SK-N-SH (cell line): ENCODE data around the gene XRN1. TPM values are rescaled to one million over a fixed set of nuclear protein-coding genes. Genes with fewer than 3 reads are reported as not detected.
A peak's percentile ranks its signal among the peaks of the same experiment; 100 is the strongest.

Experiments
- CTCF ChIA-PET: fragments of 300-600, 350-600 bp; formaldehyde crosslinking; extraction: SDS; loops from one replicate; lab custom pipeline; 2021; lab: Yijun Ruan, JAX
- POLR2A ChIA-PET: fragments of 350-600 bp; sonication (Branson Sonifier 250); formaldehyde crosslinking; extraction: SDS; loops from one replicate; lab custom pipeline; 2020; ENCODE audit warnings: antibody characterized with exemption, inconsistent platforms; lab: Yijun Ruan, JAX
- DNase-seq: peaks from one replicate; pipeline ENCODE4 v3.0.0; 2012
- H2AFZ ChIP-seq: fragments of 200-600 bp; sonication (generic); 2 replicates; pipeline ENCODE4 v1.8.1; 2016; ENCODE audit warnings: antibody characterized with exemption, mild to moderate bottlenecking, low read depth
- H3F3A ChIP-seq: fragments of 200-600 bp; sonication (generic); replicated peaks from 2 replicates; pipeline ENCODE3; 2016; ENCODE audit warnings: antibody characterized with exemption, mild to moderate bottlenecking; ENCODE audit not compliant: insufficient read depth
- H3K27ac ChIP-seq, 2 experiments: fragments of 200-500 bp in 1 of 2; fragments of 200-600 bp in 1 of 2; sonication (Bioruptor generic) in 1 of 2; sonication (generic), shearing (Covaris generic) in 1 of 2; 2 replicates each; pipeline versions ENCODE4 v1.5.1 to v1.6.1; 2014 to 2016; ENCODE audit warnings: low read depth in 2 of 2, inconsistent platforms in 1 of 2, low read length in 1 of 2, mild to moderate bottlenecking in 1 of 2, mixed read lengths in 1 of 2
- H3K27me3 ChIP-seq: fragments of 200-600 bp; sonication (generic), shearing (Covaris generic); 2 replicates; pipeline ENCODE4 v1.6.1; 2016; ENCODE audit warnings: mixed run types; ENCODE audit not compliant: insufficient read depth
- H3K36me3 ChIP-seq, 2 experiments: fragments of 200-500 bp in 1 of 2; fragments of 200-600 bp in 1 of 2; sonication (Bioruptor generic) in 1 of 2; sonication (generic) in 1 of 2; replicated peaks in 1 of 2; 2 replicates each; pipeline versions ENCODE3 to v1.5.1; 2014 to 2016; ENCODE audit warnings: low read length in 1 of 2, mild to moderate bottlenecking in 1 of 2; ENCODE audit not compliant: insufficient read depth in 2 of 2, control insufficient read depth in 1 of 2
- H3K4me1 ChIP-seq, 2 experiments: fragments of 200-500 bp in 1 of 2; fragments of 200-600 bp in 1 of 2; sonication (Bioruptor generic) in 1 of 2; sonication (generic), shearing (Covaris generic) in 1 of 2; 2 replicates each; pipeline versions ENCODE4 v1.5.1 to v1.6.1; 2014 to 2016; ENCODE audit warnings: low read depth in 1 of 2, low read length in 1 of 2, mixed run types in 1 of 2; ENCODE audit not compliant: insufficient read depth in 2 of 2, control insufficient read depth in 1 of 2
- H3K4me2 ChIP-seq: fragments of 200-600 bp; sonication (generic), shearing (Covaris generic); 2 replicates; pipeline ENCODE4 v1.6.1; 2017; ENCODE audit warnings: mixed run types
- H3K4me3 ChIP-seq, 2 experiments: fragments of 200-500 bp in 1 of 2; fragments of 200-600 bp in 1 of 2; sonication (Bioruptor generic) in 1 of 2; sonication (generic), shearing (Covaris generic) in 1 of 2; 2 replicates each; pipeline versions ENCODE4 v1.5.1 to v1.8.1; 2014 to 2016; ENCODE audit warnings: low read depth in 2 of 2, inconsistent platforms in 1 of 2, low read length in 1 of 2, mild to moderate bottlenecking in 1 of 2, mixed read lengths in 1 of 2, moderate library complexity in 1 of 2
- H3K79me2 ChIP-seq: fragments of 200-600 bp; sonication (generic); 2 replicates; pipeline ENCODE4 v1.8.1; 2017; ENCODE audit warnings: mild to moderate bottlenecking; ENCODE audit not compliant: insufficient read depth
- H3K9ac ChIP-seq: fragments of 200-600 bp; sonication (generic); 2 replicates; pipeline ENCODE4 v1.6.1; 2017; ENCODE audit warnings: mixed run types
- H3K9me2 ChIP-seq: fragments of 200-600 bp; sonication (generic); 2 replicates; pipeline ENCODE4 v1.6.1; 2017; ENCODE audit warnings: mixed run types
- H3K9me3 ChIP-seq: fragments of 200-600 bp; sonication (generic); 2 replicates; pipeline ENCODE4 v1.6.1; 2017; ENCODE audit warnings: mixed run types, mild to moderate bottlenecking, moderate library complexity
- H4K20me1 ChIP-seq: fragments of 200-600 bp; sonication (generic); 2 replicates; pipeline ENCODE4 v1.6.1; 2017; ENCODE audit warnings: mild to moderate bottlenecking, mixed run types; ENCODE audit not compliant: insufficient read depth
- CTCF ChIP-seq: fragments of 200-600 bp; sonication (generic); IDR thresholded peaks from 2 replicates; pipeline ENCODE4 v1.6.1; 2017; ENCODE audit warnings: antibody characterized with exemption, mild to moderate bottlenecking, moderate library complexity
- EP300 ChIP-seq, 2 experiments: IDR thresholded peaks; 2 replicates each; pipeline versions ENCODE4 v1.4.0 to v1.6.1; 2012; ENCODE audit warnings: borderline replicate concordance in 1 of 2, low read depth in 1 of 2, low read length in 1 of 2
- FOXJ3 ChIP-seq: sonication (generic); formaldehyde crosslinking; IDR thresholded peaks from 2 replicates; pipeline ENCODE4 v1.5.1; 2020; ENCODE audit warnings: mild to moderate bottlenecking, missing genetic modification reagents
- FOXM1 ChIP-seq: IDR thresholded peaks from 2 replicates; pipeline ENCODE4 v1.4.0; 2012; ENCODE audit warnings: low read depth, mild to moderate bottlenecking
- GATA2 ChIP-seq: sonication (generic); formaldehyde crosslinking; IDR thresholded peaks from 2 replicates; pipeline ENCODE4 v1.5.0; 2020; ENCODE audit warnings: mild to moderate bottlenecking, missing genetic modification reagents
- NRF1 ChIP-seq: IDR thresholded peaks from 2 replicates; pipeline ENCODE4 v1.6.1; 2012; ENCODE audit warnings: low read depth, mild to moderate bottlenecking, low read length
- POLR2AphosphoS5 ChIP-seq: IDR thresholded peaks from 2 replicates; pipeline ENCODE4 v1.6.1; 2012; ENCODE audit warnings: low read depth, low read length
- RAD21 ChIP-seq: IDR thresholded peaks from 2 replicates; pipeline ENCODE4 v1.6.1; 2012; ENCODE audit warnings: mild to moderate bottlenecking, low read length
- REST ChIP-seq: IDR thresholded peaks from 2 replicates; pipeline ENCODE4 v1.6.1; 2012; ENCODE audit warnings: mild to moderate bottlenecking, low read depth, low read length, moderate library complexity
- RFX5 ChIP-seq: IDR thresholded peaks from 2 replicates; pipeline ENCODE4 v1.6.1; 2012; ENCODE audit warnings: mild to moderate bottlenecking, improper control_type of control experiment, low read length
- SIN3A ChIP-seq: IDR thresholded peaks from 2 replicates; pipeline ENCODE4 v1.6.1; 2012; ENCODE audit warnings: low read depth, mild to moderate bottlenecking, low read length, moderate library complexity, borderline replicate concordance
- TEAD4 ChIP-seq: IDR thresholded peaks from 2 replicates; pipeline ENCODE4 v1.4.0; 2012; ENCODE audit warnings: mild to moderate bottlenecking, borderline replicate concordance; ENCODE audit not compliant: insufficient read depth
- YY1 ChIP-seq: IDR thresholded peaks from 2 replicates; pipeline ENCODE4 v1.4.0; 2012; ENCODE audit warnings: low read depth, mild to moderate bottlenecking
- ZBTB33 ChIP-seq: IDR thresholded peaks from 2 replicates; pipeline ENCODE4 v1.4.0; 2012; ENCODE audit warnings: low read depth, borderline replicate concordance
- WGBS: methylation state at CpG from one replicate; pipeline ENCODE4 v1.1.6; 2017; ENCODE audit warnings: low lambda C conversion rate; 5-methylcytosine and 5-hydroxymethylcytosine counted together
- polyA plus RNA-seq, 3 experiments: library from polyadenylated mRNA; depleted of rRNA; stranded (reverse); fragments of >200 nt; gene quantifications; 2 replicates each; pipeline ENCODE4 v1.2.3, GENCODE V29; 2012
- TF ChIP-seq, protein P1 (sequence below): fragments of 150-350 bp; IDR thresholded peaks from 2 replicates; pipeline ENCODE4 v1.6.1; 2017; ENCODE audit warnings: antibody characterized with exemption, low read length, low read depth, borderline replicate concordance
- TF ChIP-seq, protein P2 (sequence below): fragments of 150-350 bp; IDR thresholded peaks from 2 replicates; pipeline ENCODE4 v1.6.1; 2016; ENCODE audit warnings: mild to moderate bottlenecking, low read depth, low read length

XRN1 gene
- polyA plus RNA-seq, 1 of the 3 experiments (the other 2 are of a cell fraction): 2.7 TPM

DNA sequence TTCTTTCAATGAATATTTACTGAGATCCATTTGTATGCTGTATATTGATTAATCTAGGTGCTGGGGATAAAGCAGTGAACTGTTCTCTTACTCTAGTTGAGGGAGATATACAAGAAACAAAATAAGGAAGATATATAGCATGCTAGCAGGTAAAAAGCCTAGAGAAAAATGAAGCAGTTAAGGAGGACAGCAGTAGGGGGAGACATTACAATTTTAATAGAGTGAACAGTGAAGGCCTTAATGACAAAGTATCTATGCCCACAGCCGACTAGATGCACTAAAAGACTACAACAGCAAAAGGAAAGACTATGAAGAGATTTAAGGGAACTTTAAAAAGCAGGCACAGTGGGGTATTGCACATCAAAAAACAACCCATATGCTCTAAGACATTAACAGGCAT, 81.4 kb downstream of the XRN1 start:
- peak; percentile 4 for DNase-seq
- Histone ChIP-seq H3K9me3 (no peaks in the 10 kb centered on the region), H3K27me3 (no peaks in the 10 kb centered on the region), H3K4me1 (no peaks in the 10 kb centered on the region), H3K9me2 (no peaks in the 10 kb centered on the region; the same call in 1 of the 2 replicates), H2AFZ (no peak overlapping the region), H3K9ac (no peak overlapping the region), H4K20me1 (no peaks in the 10 kb centered on the region), H3F3A (no peaks in the 10 kb centered on the region), H3K4me3 (no peak overlapping the region), H3K79me2 (no peaks in the 10 kb centered on the region), H3K4me2 (no peak overlapping the region), H3K36me3 (peaks cover 25 to 58% of the 10 kb centered on the region in 2 experiments), H3K27ac (no peak overlapping the region)
- ChIA-PET CTCF (no interaction called here), POLR2A (no interaction called here)
- WGBS: 85% methylated on average over 1 of the region's 1 CpG
- TF ChIP-seq CTCF (peak; percentile 50), RAD21 (peak; percentile 25; the same call in 1 of the 2 replicates), ZBTB33 (no peak), EP300 (IDR thresholded peaks at IDR 0.05; ENCODE audit: borderline replicate concordance in 1 of 2, low read depth in 1 of 2, low read length in 1 of 2) (no peak), YY1 (no peak)
- TF ChIP-seq, protein P1, sequence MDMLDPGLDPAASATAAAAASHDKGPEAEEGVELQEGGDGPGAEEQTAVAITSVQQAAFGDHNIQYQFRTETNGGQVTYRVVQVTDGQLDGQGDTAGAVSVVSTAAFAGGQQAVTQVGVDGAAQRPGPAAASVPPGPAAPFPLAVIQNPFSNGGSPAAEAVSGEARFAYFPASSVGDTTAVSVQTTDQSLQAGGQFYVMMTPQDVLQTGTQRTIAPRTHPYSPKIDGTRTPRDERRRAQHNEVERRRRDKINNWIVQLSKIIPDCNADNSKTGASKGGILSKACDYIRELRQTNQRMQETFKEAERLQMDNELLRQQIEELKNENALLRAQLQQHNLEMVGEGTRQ: no peak

DNA sequence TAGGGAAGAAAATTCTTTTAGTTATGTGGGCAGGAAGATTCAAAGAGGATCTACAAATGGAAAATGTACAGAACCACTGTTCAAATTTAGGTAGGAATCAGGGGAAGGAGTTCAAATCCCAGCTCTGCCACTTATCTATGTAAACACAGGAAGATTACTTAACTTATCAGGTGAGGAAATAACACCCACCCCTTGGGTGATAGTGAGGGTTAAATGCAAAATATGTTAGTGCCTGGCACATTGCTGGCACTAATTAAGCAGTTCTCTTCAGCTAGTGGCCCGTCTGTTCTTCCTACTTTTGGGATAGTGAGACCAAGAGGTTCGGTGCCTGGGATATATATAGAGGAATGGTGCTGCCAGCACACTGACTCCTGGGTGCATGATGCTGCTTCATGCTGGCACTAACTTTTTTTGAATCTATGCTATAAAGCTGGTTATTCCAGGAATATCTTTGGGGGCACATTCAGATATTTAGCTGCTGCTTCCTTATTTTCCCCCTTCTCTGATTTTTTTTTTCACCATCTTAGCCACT, 83.8 kb downstream of the XRN1 start:
- H3K9me2 ChIP-seq: no peaks in the 10 kb centered on the region
- H3K4me1 ChIP-seq: no peaks in the 10 kb centered on the region
- no peak overlapping the region for H2AFZ ChIP-seq
- no peaks in the 10 kb centered on the region for H3K9me3 ChIP-seq
- ChIA-PET CTCF (no interaction called here), POLR2A (no interaction called here)
- no peaks in the 10 kb centered on the region for H3F3A ChIP-seq
- H3K27ac ChIP-seq: no peak overlapping the region
- no peak overlapping the region for H3K9ac ChIP-seq
- no peaks in the 10 kb centered on the region for H3K79me2 ChIP-seq
- no peak overlapping the region for H3K4me2 ChIP-seq
- H3K27me3 ChIP-seq: no peaks in the 10 kb centered on the region
- H4K20me1 ChIP-seq: no peaks in the 10 kb centered on the region
- 100% methylated on average over 2 of the region's 2 CpGs for WGBS
- H3K36me3 ChIP-seq: peaks cover 32 to 58% of the 10 kb centered on the region in 2 experiments
- DNase-seq: no peak
- H3K4me3 ChIP-seq: no peak overlapping the region
- TF ChIP-seq SIN3A (no peak), GATA2 (CRISPR knock-in tag) (no peak), FOXM1 (no peak), POLR2AphosphoS5 (no peak), NRF1 (no peak), REST (no peak), RFX5 (no peak), FOXJ3 (CRISPR knock-in tag) (no peak), TEAD4 (no peak)
- TF ChIP-seq, protein P1: no peak
- TF ChIP-seq, protein P2, sequence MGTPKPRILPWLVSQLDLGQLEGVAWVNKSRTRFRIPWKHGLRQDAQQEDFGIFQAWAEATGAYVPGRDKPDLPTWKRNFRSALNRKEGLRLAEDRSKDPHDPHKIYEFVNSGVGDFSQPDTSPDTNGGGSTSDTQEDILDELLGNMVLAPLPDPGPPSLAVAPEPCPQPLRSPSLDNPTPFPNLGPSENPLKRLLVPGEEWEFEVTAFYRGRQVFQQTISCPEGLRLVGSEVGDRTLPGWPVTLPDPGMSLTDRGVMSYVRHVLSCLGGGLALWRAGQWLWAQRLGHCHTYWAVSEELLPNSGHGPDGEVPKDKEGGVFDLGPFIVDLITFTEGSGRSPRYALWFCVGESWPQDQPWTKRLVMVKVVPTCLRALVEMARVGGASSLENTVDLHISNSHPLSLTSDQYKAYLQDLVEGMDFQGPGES: no peak
